Coronary artery (tissue), 2 donors: Measurements from ENCODE around the gene PDE6G.

ENCODE experiments used
- DNase-seq: peaks from one replicate; pipeline ENCODE4 v3.0.0-alpha.2; 2017; ENCODE audit warnings: low spot score
- H3K27ac ChIP-seq, 2 donors: fragments of 200-600 bp; sonication (generic); one replicate each; pipeline ENCODE4 v1.5.1; 2016 to 2019
- H3K4me3 ChIP-seq: fragments of 200-600 bp; sonication (generic); 2 replicates; pipeline ENCODE4 v1.5.1; 2016; ENCODE audit warnings: mild to moderate bottlenecking, moderate library complexity
- CTCF ChIP-seq: fragments of 200-600 bp; sonication (generic); IDR thresholded peaks from one replicate; pipeline ENCODE4 v1.5.1; 2019; ENCODE audit warnings: antibody characterized with exemption

PDE6G gene

GRCh38 chr17:81650951-81651350 lies 5.4 kb downstream of the PDE6G start:
- Histone ChIP-seq H3K4me3 (no peak overlapping the region), H3K27ac (no peak overlapping the region)
- no peak for DNase-seq
- no peak for TF ChIP-seq CTCF

GRCh38 chr17:81648707-81649085 lies 7.6 kb downstream of the PDE6G start:
- no peak overlapping the region for H3K4me3 ChIP-seq
- no peak overlapping the region for H3K27ac ChIP-seq
- DNase-seq: no peak
- TF ChIP-seq CTCF: no peak

- no peak for TF ChIP-seq CTCF
- no peak for DNase-seq
- no peak overlapping the region for H3K4me3 ChIP-seq
- H3K27ac ChIP-seq: no peak overlapping the region
Measured at GRCh38 chr17:81648013-81648706, 8.2 kb downstream of the PDE6G start.

GRCh38 chr17:81647640-81648012 lies 8.7 kb downstream of the PDE6G start:
- Histone ChIP-seq H3K4me3 (no peak overlapping the region), H3K27ac (no peak overlapping the region)
- no peak for TF ChIP-seq CTCF
- no peak for DNase-seq

- no peak for DNase-seq
- no peak overlapping the region for H3K27ac ChIP-seq
- no peak overlapping the region for H3K4me3 ChIP-seq
- no peak for TF ChIP-seq CTCF
Measured at GRCh38 chr17:81646869-81647600, 9.3 kb downstream of the PDE6G start.

- Histone ChIP-seq H3K27ac (no peak overlapping the region), H3K4me3 (no peak overlapping the region)
- DNase-seq: no peak
- no peak for TF ChIP-seq CTCF
Measured at GRCh38 chr17:81644976-81645952, 11.1 kb downstream of the PDE6G start.
